ENCODE measurements around the gene AKIRIN2.
"Not testable (repeated sequence)": the region's sequence is repeated elsewhere in the genome, so short reads cannot be mapped to it uniquely, and the experiment has no call there.

Gene AKIRIN2

DNA sequence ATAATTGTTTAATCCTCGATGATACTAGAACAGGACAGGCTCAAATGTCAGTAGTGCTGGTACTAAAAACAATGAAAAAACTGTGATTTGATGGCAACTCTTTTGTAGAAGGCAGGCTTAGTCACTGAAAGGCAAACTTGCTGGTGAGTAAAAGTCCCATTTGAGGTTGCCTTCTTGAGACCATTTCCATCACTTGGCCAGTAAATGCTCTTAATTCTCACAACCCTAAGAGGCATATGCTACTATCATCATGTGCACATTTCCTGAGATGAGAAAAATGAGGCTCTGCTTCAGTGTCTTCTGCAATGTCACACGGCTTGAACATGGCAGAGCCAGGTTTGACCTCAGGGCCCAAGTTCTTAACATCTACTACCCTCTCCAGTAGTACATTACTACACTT is 9.9 kb downstream of the AKIRIN2 start:
- TF ChIP-seq EZH2 (optimal IDR thresholded peaks at IDR 0.05; ENCODE audit: low read depth, low read length) (no peak), CTCF (IDR thresholded peaks at IDR 0.05; ENCODE audit: low read length) (no peak), EZH2phosphoT487 (IDR thresholded peaks at IDR 0.05; ENCODE audit: low read length) (no peak)
- no peak for DNase-seq
- Histone ChIP-seq H3K4me2 (ENCODE audit: low read depth, low read length) (no peak overlapping the region), H3K4me1 (ENCODE audit: low read length) (peaks cover 13% of the 10 kb centered on the region), H3K27ac (ENCODE audit: low read length) (no peak overlapping the region), H3K9me3 (replicated peaks; ENCODE audit: insufficient read depth, low read length) (no peaks in the 10 kb centered on the region), H3F3A (ENCODE audit: insufficient read depth, low read length) (no peaks in the 10 kb centered on the region), H4K20me1 (ENCODE audit: insufficient read depth, low read length) (peaks cover 14% of the 10 kb centered on the region; the same call in 1 of the 2 replicates), H3K27me3 (replicated peaks; ENCODE audit: insufficient read depth, low read length) (no peaks in the 10 kb centered on the region), H3K4me3 (ENCODE audit: low read length) (no peak overlapping the region), H3K36me3 (replicated peaks; ENCODE audit: insufficient read depth, low read length) (no peaks in the 10 kb centered on the region), H3K79me2 (ENCODE audit: low read length) (peaks cover 100% of the 10 kb centered on the region), H3K9ac (ENCODE audit: low read length) (no peak overlapping the region), H2AFZ (ENCODE audit: low read length) (no peak overlapping the region), H3K9me2 (replicated peaks; ENCODE audit: insufficient read depth, low read length) (no peaks in the 10 kb centered on the region)

DNA sequence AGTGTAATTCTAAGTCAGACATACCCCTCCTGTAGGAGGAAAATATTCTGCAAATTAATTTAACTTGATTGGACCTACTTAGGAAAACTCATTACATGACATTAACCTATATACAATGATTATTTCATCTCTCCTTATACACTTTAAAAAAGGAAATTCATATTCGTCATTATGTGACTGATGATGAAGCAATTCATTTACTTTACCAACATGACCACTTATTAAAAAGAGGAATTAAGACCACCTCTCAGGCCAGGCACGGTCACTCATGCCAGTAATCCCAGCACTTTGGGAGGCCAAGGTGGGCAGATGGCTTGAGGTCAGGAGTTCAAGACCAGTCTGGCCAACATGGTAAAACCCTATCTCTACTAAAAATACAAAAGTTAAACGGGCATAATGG is 11.6 kb downstream of the AKIRIN2 start:
- Histone ChIP-seq H3K79me2 (ENCODE audit: low read length) (peaks cover 100% of the 10 kb centered on the region), H3K4me1 (ENCODE audit: low read length) (peaks cover 11% of the 10 kb centered on the region), H3K9ac (ENCODE audit: low read length) (no peak overlapping the region), H3K27me3 (replicated peaks; ENCODE audit: insufficient read depth, low read length) (no peaks in the 10 kb centered on the region), H3K36me3 (replicated peaks; ENCODE audit: insufficient read depth, low read length) (no peaks in the 10 kb centered on the region), H4K20me1 (ENCODE audit: insufficient read depth, low read length) (peaks cover 12% of the 10 kb centered on the region; the same call in 1 of the 2 replicates), H3F3A (ENCODE audit: insufficient read depth, low read length) (no peaks in the 10 kb centered on the region), H3K4me3 (ENCODE audit: low read length) (no peak overlapping the region), H2AFZ (ENCODE audit: low read length) (no peak overlapping the region), H3K27ac (ENCODE audit: low read length) (no peak overlapping the region), H3K9me3 (replicated peaks; ENCODE audit: insufficient read depth, low read length) (no peaks in the 10 kb centered on the region), H3K9me2 (replicated peaks; ENCODE audit: insufficient read depth, low read length) (no peaks in the 10 kb centered on the region), H3K4me2 (ENCODE audit: low read depth, low read length) (no peak overlapping the region)
- DNase-seq: no peak
- TF ChIP-seq CTCF (IDR thresholded peaks at IDR 0.05; ENCODE audit: low read length) (no peak), EZH2 (optimal IDR thresholded peaks at IDR 0.05; ENCODE audit: low read depth, low read length) (no peak), EZH2phosphoT487 (IDR thresholded peaks at IDR 0.05; ENCODE audit: low read length) (no peak)

- H3K9me2 ChIP-seq (replicated peaks; ENCODE audit: insufficient read depth, low read length); H2AFZ ChIP-seq (ENCODE audit: low read length); H3K4me3 ChIP-seq (ENCODE audit: low read length); H3K27me3 ChIP-seq (replicated peaks; ENCODE audit: insufficient read depth, low read length); H3K36me3 ChIP-seq (replicated peaks; ENCODE audit: insufficient read depth, low read length); H4K20me1 ChIP-seq (ENCODE audit: insufficient read depth, low read length); H3K9ac ChIP-seq (ENCODE audit: low read length); H3F3A ChIP-seq (ENCODE audit: insufficient read depth, low read length); H3K9me3 ChIP-seq (replicated peaks; ENCODE audit: insufficient read depth, low read length); H3K4me2 ChIP-seq (ENCODE audit: low read depth, low read length); H3K4me1 ChIP-seq (ENCODE audit: low read length); H3K27ac ChIP-seq (ENCODE audit: low read length); DNase-seq: not testable (repeated sequence)
- peaks cover 100% of the 10 kb centered on the region for H3K79me2 ChIP-seq (ENCODE audit: low read length)
These were observed 14.1 kb downstream of the AKIRIN2 start for GRCh38 chr6:87687893-87688292.

DNA sequence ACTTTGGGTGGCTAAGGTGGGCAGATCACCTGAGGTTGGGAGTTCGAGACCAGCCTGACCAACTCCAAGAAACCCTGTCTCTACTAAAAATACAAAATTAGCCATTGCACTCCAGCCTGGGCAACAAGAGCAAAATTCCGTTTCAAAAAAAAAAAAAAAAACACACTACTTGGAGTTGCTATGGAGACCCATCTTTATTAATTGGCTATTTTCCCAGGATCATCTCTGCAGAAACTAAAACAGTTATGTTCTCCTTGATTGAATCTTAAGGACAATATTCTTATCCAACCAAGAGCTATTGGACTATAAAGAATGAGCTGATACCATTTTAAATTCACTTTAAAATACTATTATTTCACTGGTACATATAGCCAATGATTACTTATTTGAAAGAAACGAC is 14.7 kb downstream of the AKIRIN2 start:
- Histone ChIP-seq H3K79me2 (ENCODE audit: low read length) (peaks cover 100% of the 10 kb centered on the region), H3K27me3 (replicated peaks; ENCODE audit: insufficient read depth, low read length) (no peaks in the 10 kb centered on the region), H3F3A (ENCODE audit: insufficient read depth, low read length) (no peaks in the 10 kb centered on the region), H2AFZ (ENCODE audit: low read length) (no peak overlapping the region), H4K20me1 (ENCODE audit: insufficient read depth, low read length) (peaks cover 3% of the 10 kb centered on the region; the same call in 1 of the 2 replicates), H3K27ac (ENCODE audit: low read length) (no peak overlapping the region), H3K4me2 (ENCODE audit: low read depth, low read length) (no peak overlapping the region), H3K4me1 (ENCODE audit: low read length) (peaks cover 7% of the 10 kb centered on the region), H3K9me2 (replicated peaks; ENCODE audit: insufficient read depth, low read length) (no peaks in the 10 kb centered on the region), H3K9ac (ENCODE audit: low read length) (no peak overlapping the region), H3K4me3 (ENCODE audit: low read length) (no peak overlapping the region), H3K36me3 (replicated peaks; ENCODE audit: insufficient read depth, low read length) (no peaks in the 10 kb centered on the region), H3K9me3 (replicated peaks; ENCODE audit: insufficient read depth, low read length) (no peaks in the 10 kb centered on the region)
- TF ChIP-seq EZH2 (optimal IDR thresholded peaks at IDR 0.05; ENCODE audit: low read depth, low read length) (no peak), CTCF (IDR thresholded peaks at IDR 0.05; ENCODE audit: low read length) (no peak), EZH2phosphoT487 (IDR thresholded peaks at IDR 0.05; ENCODE audit: low read length) (no peak)
- DNase-seq: no peak

DNA sequence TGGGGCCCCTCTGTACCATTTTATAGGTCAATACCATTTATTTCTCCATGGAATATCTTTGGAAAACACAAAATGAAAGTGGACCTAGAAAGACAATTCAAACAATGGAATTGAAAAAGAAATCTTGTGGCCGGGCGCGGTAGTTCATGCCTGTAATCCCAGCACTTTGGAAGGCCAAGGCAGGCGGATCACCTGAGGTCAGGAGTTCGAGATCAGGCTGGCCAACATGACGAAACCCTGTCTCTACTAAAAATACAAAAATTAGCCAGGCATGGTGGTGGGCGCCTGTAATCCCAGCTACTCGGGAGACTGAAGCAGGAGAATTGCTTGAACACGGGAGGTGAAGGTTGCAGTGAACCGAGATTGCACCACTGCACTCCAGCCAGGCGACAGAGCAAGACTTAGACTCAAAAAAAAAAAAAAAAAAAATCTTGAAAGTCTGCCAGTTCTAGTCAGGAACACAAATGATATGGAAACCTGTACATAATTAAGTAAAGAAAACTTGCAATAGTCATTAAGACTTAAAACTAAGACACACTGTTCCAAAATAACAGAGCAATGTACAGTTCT is 15.3 kb downstream of the AKIRIN2 start:
- DNase-seq; H3K4me3 ChIP-seq (ENCODE audit: low read length); H3F3A ChIP-seq (ENCODE audit: insufficient read depth, low read length); H3K36me3 ChIP-seq (replicated peaks; ENCODE audit: insufficient read depth, low read length); H3K27me3 ChIP-seq (replicated peaks; ENCODE audit: insufficient read depth, low read length); H3K9me3 ChIP-seq (replicated peaks; ENCODE audit: insufficient read depth, low read length); H3K27ac ChIP-seq (ENCODE audit: low read length); H2AFZ ChIP-seq (ENCODE audit: low read length); H3K4me1 ChIP-seq (ENCODE audit: low read length); H4K20me1 ChIP-seq (ENCODE audit: insufficient read depth, low read length); H3K9ac ChIP-seq (ENCODE audit: low read length); H3K4me2 ChIP-seq (ENCODE audit: low read depth, low read length); H3K9me2 ChIP-seq (replicated peaks; ENCODE audit: insufficient read depth, low read length): not testable (repeated sequence)
- peaks cover 100% of the 10 kb centered on the region for H3K79me2 ChIP-seq (ENCODE audit: low read length)
